CD8-positive, alpha-beta memory T cell (primary cell): ENCODE measurements around the gene PAX5. TPM values are rescaled to one million over a fixed set of nuclear protein-coding genes. Genes with fewer than 3 reads are reported as not detected.

Experiments used
- CTCF ChIA-PET: fragments of 350-600 bp; sonication (Branson Sonifier 250); formaldehyde crosslinking; loops from one replicate; lab custom pipeline; 2021; ENCODE audit warnings: antibody characterized with exemption; lab: Charles Lee
- POLR2A ChIA-PET: fragments of 350-600 bp; sonication (Branson Sonifier 250); formaldehyde crosslinking; loops from one replicate; lab custom pipeline; 2021; ENCODE audit warnings: antibody characterized with exemption; lab: Charles Lee
- DNase-seq, 5 donors: peaks; one replicate each; pipeline versions ENCODE4 v3.0.0 to v3.0.0-alpha.2; 2020 to 2022; ENCODE audit warnings: mixed read lengths in 1 of 5
- H3K27ac ChIP-seq: one replicate; pipeline ENCODE4 v1.7.0; 2013; ENCODE audit warnings: low read depth, mild to moderate bottlenecking, low read length, moderate library complexity
- H3K27me3 ChIP-seq: 2 replicates; pipeline ENCODE4 v1.7.0; 2013; ENCODE audit warnings: low read length, mild to moderate bottlenecking; ENCODE audit not compliant: insufficient read depth, poor library complexity, severe bottlenecking
- H3K36me3 ChIP-seq: 2 replicates; pipeline ENCODE4 v1.7.0; 2013; ENCODE audit warnings: mild to moderate bottlenecking, low read length, moderate library complexity; ENCODE audit not compliant: insufficient read depth
- H3K4me1 ChIP-seq: 2 replicates; pipeline ENCODE4 v1.7.0; 2013; ENCODE audit warnings: mild to moderate bottlenecking, low read length, moderate library complexity; ENCODE audit not compliant: insufficient read depth
- H3K4me3 ChIP-seq: 2 replicates; pipeline ENCODE4 v1.7.0; 2013; ENCODE audit warnings: mild to moderate bottlenecking, low read length
- H3K9me3 ChIP-seq: 2 replicates; pipeline ENCODE4 v1.7.0; 2013; ENCODE audit warnings: mild to moderate bottlenecking, low read length
- H3K27ac Mint-ChIP-seq, 8 donors: one replicate each; pipeline ENCODE4 v1.8.0; 2020 to 2021; ENCODE audit warnings: mixed read lengths in 8 of 8, mild to moderate bottlenecking in 6 of 8, inconsistent platforms in 3 of 8, moderate library complexity in 3 of 8
- H3K27me3 Mint-ChIP-seq, 2 donors: one replicate each; pipeline ENCODE4 v1.8.0; 2020 to 2021; ENCODE audit warnings: mixed read lengths in 2 of 2, mild to moderate bottlenecking in 1 of 2, moderate library complexity in 1 of 2
- H3K36me3 Mint-ChIP-seq, 3 donors: one replicate each; pipeline ENCODE4 v1.8.0; 2020 to 2021; ENCODE audit warnings: mixed read lengths in 3 of 3, inconsistent platforms in 1 of 3, mild to moderate bottlenecking in 1 of 3
- H3K4me1 Mint-ChIP-seq, 3 donors: one replicate each; pipeline ENCODE4 v1.8.0; 2020 to 2021; ENCODE audit warnings: mixed read lengths in 3 of 3, inconsistent platforms in 1 of 3, mild to moderate bottlenecking in 1 of 3
- H3K4me3 Mint-ChIP-seq, 7 donors: one replicate each; pipeline ENCODE4 v1.8.0; 2020 to 2021; ENCODE audit warnings: mixed read lengths in 7 of 7, mild to moderate bottlenecking in 6 of 7, moderate library complexity in 4 of 7, inconsistent platforms in 2 of 7
- H3K9me3 Mint-ChIP-seq, 5 donors: one replicate each; pipeline ENCODE4 v1.8.0; 2020 to 2022; ENCODE audit warnings: mixed read lengths in 5 of 5, mild to moderate bottlenecking in 3 of 5, moderate library complexity in 2 of 5, inconsistent platforms in 1 of 5
- polyA plus RNA-seq: library from polyadenylated mRNA; unstranded; fragments of 300-500 nt; fragmentation: Illumina TruSeq; gene quantifications from one replicate; pipeline ENCODE4 v1.2.3, GENCODE V29; 2021
- total RNA-seq, 2 experiments: library from RNA; stranded (reverse); gene quantifications; one replicate each; pipeline ENCODE4 v1.2.3, GENCODE V29; 2021

The PAX5 gene
- total and polyA plus RNA-seq, 3 experiments from 2014 or later = 0.18 to 0.29 TPM; not detected in 1

DNA sequence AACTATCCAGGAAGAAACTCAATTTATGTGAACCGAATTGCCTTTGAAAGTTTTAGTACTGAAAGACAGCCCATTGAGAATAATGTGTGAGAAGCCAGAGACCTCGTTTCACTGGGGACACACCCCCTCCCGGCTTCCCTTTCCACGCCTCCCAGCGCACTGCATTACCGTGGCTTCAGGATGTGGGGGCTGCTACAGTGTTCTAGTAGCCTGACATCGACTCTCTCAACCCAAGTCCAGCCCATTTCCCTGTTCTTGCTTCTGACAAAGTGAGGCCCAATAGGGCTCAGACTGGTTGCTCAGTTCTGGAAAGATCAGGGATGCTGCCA, 3.5 kb downstream of the PAX5 start:
- H3K4me1 Mint-ChIP-seq = peaks cover 37 to 68% (median 47%) of the 10 kb centered on the region in 3 donors
- no peaks in the 10 kb centered on the region for H3K36me3 ChIP-seq
- POLR2A ChIA-PET = no interaction called here
- H3K27ac ChIP-seq = no peak overlapping the region
- peaks cover 0 to 3% (median 1%) of the 10 kb centered on the region in 5 donors for H3K9me3 Mint-ChIP-seq
- no peaks in the 10 kb centered on the region for H3K9me3 ChIP-seq
- H3K27ac Mint-ChIP-seq = peak overlapping the region in 1 of 8 donors; percentile 54
- peaks cover 80 to 90% of the 10 kb centered on the region in 2 donors for H3K27me3 Mint-ChIP-seq
- peaks cover 84% of the 10 kb centered on the region for H3K27me3 ChIP-seq
- DNase-seq = no peak
- CTCF ChIA-PET = no interaction called here
- H3K4me3 Mint-ChIP-seq = peak overlapping the region in 6 of 7 donors; percentile 10 to 34 (median 27)
- H3K4me1 ChIP-seq = peaks cover 63% of the 10 kb centered on the region
- H3K4me3 ChIP-seq = no peak overlapping the region
- H3K36me3 Mint-ChIP-seq = no peaks in the 10 kb centered on the region

DNA sequence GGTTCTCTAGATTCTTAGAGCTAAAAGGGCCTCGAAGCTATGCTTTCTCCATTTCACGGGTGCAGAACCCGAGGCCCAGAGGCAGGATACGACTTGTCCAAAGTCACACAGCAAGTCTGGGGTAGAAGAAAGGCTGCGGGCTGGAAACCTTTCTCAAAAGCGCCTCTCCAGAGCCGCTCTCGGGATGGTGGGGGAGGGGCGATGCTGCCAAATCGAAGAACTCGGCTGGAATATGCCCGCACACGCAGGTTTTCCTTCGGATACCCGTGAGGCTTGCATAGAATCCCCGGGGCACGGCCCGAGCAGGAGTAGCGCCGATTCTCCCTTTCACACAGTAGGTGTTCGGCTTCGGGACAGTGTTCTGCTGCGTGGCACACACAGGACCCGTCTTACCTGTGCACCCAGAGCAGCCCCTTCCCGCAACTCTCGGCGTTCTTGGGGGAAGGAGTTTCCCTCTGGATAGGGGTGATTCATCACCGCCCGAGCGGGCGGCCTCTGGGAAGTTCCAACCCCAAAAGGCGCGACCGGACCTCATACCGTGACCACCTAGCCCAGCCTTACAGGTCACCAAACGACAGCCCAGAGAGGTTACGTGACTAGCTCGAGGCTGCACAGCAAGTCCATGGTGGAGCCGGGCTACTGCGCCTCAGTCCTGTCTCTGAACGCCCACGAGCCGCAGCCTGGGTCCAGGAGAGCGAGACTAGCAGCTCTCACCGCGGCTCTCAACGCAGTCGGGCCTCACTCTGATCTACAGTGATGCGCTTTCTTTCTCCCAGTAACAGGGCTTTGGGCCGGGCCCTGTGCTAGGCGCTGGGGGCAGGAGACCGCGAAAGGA, 4.1 kb downstream of the PAX5 start:
- H3K27ac Mint-ChIP-seq = peak overlapping the region in 1 of 8 donors; percentile 24
- peaks cover 35 to 68% (median 45%) of the 10 kb centered on the region in 3 donors for H3K4me1 Mint-ChIP-seq
- H3K9me3 Mint-ChIP-seq = peaks cover 0 to 3% (median 1%) of the 10 kb centered on the region in 5 donors
- no peak overlapping the region for H3K27ac ChIP-seq
- peaks cover 84% of the 10 kb centered on the region for H3K27me3 ChIP-seq
- ChIA-PET POLR2A (no interaction called here), CTCF (no interaction called here)
- DNase-seq = no peak
- H3K4me1 ChIP-seq = peaks cover 63% of the 10 kb centered on the region
- H3K36me3 Mint-ChIP-seq = no peaks in the 10 kb centered on the region
- H3K4me3 Mint-ChIP-seq = peak overlapping the region; percentile 10 to 59 (median 29)
- no peak overlapping the region for H3K4me3 ChIP-seq
- H3K36me3 ChIP-seq = no peaks in the 10 kb centered on the region
- H3K9me3 ChIP-seq = no peaks in the 10 kb centered on the region
- peaks cover 78 to 90% of the 10 kb centered on the region in 2 donors for H3K27me3 Mint-ChIP-seq

DNA sequence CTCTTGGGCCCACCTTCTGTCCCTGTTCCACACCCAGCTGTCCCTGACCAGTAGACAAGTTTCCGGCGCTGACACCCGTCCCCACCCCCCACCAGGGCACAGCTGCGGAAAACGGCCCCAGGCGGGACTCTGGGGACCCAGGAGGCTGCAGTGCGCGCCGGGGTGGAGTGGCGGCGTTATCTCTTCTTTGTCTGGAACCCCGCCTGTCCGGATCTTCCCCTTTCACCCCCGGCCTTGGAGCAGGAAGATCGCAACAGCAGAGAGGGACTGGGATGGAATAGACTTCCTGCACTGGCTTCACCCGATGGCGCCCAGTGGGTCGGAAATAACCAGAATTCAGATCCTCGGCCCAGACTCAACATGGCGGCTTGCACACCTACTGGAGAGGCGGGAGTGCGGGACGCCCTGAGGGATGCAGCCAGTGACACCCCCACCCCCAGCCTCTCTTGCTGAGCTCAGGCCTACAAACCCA, 4.7 kb downstream of the PAX5 start:
- H3K4me1 ChIP-seq = peaks cover 57% of the 10 kb centered on the region
- Mint-ChIP-seq H3K4me1 (peaks cover 30 to 68% (median 42%) of the 10 kb centered on the region in 3 donors), H3K36me3 (no peaks in the 10 kb centered on the region), H3K4me3 (peak overlapping the region in 4 of 7 donors; percentile 20 to 55 (median 38)), H3K27ac (no peak overlapping the region), H3K27me3 (peaks cover 80 to 92% of the 10 kb centered on the region in 2 donors), H3K9me3 (peaks cover 0 to 3% (median 1%) of the 10 kb centered on the region in 5 donors)
- no peak overlapping the region for H3K27ac ChIP-seq
- DNase-seq = no peak
- H3K27me3 ChIP-seq = peaks cover 83% of the 10 kb centered on the region
- no peak overlapping the region for H3K4me3 ChIP-seq
- no peaks in the 10 kb centered on the region for H3K9me3 ChIP-seq
- H3K36me3 ChIP-seq = no peaks in the 10 kb centered on the region
- CTCF ChIA-PET = no interaction called here
- POLR2A ChIA-PET = no interaction called here

DNA sequence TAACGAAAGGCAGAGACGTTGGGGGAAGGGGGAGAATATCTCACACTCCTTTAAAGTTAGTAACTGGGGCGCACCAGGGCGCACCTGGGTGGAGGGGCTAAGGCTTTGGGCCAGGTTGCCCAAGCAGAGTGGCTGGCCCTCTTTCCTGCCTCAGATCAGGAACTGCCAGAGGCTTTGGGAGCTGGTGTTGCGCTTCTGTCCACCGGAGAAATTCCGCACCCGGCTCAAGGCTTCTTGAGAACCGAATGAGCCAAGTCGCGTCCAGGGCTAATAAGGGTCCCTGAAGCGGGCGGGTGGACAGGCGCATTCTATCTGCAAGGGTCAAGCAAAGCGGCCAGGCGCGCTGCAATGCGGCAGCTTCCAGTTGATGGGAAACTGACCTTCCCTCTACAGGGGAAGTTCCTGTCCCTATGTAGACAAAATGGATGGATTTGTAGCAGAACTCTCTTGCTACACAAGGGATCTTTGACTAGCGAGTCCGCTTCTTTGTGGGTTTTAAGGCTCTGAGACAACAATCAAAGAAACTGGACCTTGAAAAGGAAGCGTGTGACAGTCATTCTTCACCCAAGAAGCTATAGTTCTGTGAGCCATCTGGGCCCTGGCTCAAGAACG, 5.5 kb downstream of the PAX5 start:
- Mint-ChIP-seq H3K9me3 (peaks cover 0 to 4% (median 1%) of the 10 kb centered on the region in 5 donors), H3K27me3 (peaks cover 84 to 93% of the 10 kb centered on the region in 2 donors), H3K4me1 (peaks cover 28 to 60% (median 41%) of the 10 kb centered on the region in 3 donors), H3K27ac (peak overlapping the region in 1 of 8 donors; percentile 78), H3K4me3 (peak overlapping the region in 4 of 7 donors; percentile 32 to 62 (median 50)), H3K36me3 (no peaks in the 10 kb centered on the region)
- CTCF ChIA-PET = no interaction called here
- Histone ChIP-seq H3K36me3 (no peaks in the 10 kb centered on the region), H3K4me3 (no peak overlapping the region), H3K4me1 (peaks cover 53% of the 10 kb centered on the region), H3K9me3 (no peaks in the 10 kb centered on the region), H3K27ac (no peak overlapping the region), H3K27me3 (peaks cover 87% of the 10 kb centered on the region)
- DNase-seq = no peak
- POLR2A ChIA-PET = no interaction called here

DNA sequence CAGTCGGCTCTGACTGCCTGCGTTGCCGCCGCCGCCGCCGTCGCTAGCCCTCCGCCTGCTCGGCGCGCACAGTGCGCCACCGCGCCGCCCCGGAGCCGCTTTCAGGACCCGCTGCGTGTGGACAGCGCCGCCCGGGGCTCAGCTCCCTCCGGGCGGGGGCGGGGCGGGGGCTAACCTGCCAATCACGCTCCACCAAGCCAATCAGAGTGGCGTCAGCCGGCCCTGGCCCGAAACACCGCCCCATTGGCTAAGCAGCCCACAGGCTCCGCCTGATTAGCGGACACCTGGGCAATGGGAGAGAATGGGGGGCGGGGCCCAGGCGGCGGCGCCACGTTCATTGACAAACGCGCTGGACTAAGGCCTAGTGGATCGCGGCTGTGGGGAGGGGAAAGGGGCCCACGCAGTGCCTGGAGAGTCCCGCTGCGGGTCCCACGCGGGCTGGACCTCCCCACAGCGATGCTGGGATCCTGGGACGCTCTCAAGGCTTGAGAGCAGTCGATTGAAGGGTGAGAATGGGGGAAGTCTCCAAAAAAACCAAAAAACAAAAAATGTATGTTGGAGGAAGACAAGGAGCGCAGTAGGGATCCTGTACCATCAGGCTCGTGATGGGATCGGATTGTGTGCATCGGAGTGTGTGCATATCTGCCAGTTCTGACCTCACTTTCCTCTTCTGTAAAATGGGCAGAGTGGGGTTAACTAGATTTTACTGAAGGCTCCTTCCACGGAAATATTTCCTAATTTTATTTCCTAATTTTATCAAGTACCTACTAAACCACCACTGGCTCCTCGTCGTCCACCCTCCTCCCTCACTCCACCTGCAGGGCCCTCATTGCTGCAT, 6.3 kb downstream of the PAX5 start:
- no peaks in the 10 kb centered on the region for H3K36me3 ChIP-seq
- no peaks in the 10 kb centered on the region for H3K9me3 ChIP-seq
- peak overlapping the region; percentile 17 to 79 (median 50) for H3K4me3 Mint-ChIP-seq
- peaks cover 82 to 93% of the 10 kb centered on the region in 2 donors for H3K27me3 Mint-ChIP-seq
- peaks cover 53% of the 10 kb centered on the region for H3K4me1 ChIP-seq
- peak overlapping the region in 2 of 8 donors; percentile 56 to 78 for H3K27ac Mint-ChIP-seq
- H3K4me1 Mint-ChIP-seq = peaks cover 28 to 56% (median 37%) of the 10 kb centered on the region in 3 donors
- peaks cover 0 to 3% (median 0%) of the 10 kb centered on the region in 3 donors for H3K36me3 Mint-ChIP-seq
- DNase-seq = peak; percentile 69 to 84 (median 75)
- H3K4me3 ChIP-seq = peak overlapping the region; percentile 43
- H3K27ac ChIP-seq = no peak overlapping the region
- H3K27me3 ChIP-seq = peaks cover 85% of the 10 kb centered on the region
- POLR2A ChIA-PET = interaction anchor here (0.6 kb wide), 2 partner anchors 14 to 275 kb away, joined by 3 read pairs; no protein-coding TSS in a partner anchor
- CTCF ChIA-PET = no interaction called here
- H3K9me3 Mint-ChIP-seq = peaks cover 0 to 4% (median 1%) of the 10 kb centered on the region in 5 donors

DNA sequence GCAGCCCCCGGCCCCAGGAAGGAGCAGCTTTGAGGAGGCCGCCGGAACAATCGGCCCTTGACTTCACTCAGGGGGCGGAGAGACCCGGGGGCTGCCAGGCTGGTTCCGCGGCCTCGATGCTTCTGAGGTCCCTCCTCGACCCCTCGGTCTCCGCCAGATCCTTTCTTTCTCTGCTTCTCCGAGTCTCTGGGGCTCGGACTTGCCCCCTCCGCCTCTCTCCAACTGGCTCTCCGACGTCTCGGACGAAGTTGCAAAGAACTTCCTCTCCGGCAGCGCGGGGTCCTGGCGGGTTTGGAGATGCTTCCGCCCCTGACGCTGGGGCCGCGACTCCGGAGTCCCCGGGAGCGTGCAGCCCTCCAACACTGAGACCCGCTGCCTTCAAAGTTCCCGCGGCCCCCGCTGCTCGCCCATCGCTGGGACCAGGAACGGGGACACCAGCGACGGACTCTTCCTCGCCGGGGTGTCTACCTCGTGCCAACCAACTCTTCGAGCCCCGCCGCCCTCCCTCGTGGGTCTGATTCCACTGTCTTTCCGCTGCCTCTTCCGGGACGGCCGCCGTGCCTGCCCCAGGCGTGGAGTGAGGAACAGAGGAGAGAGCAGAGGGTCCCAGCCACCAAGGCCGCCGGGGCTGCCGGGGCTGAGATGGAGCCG, 7.0 kb downstream of the PAX5 start:
- Mint-ChIP-seq H3K9me3 (peaks cover 0 to 4% (median 1%) of the 10 kb centered on the region in 5 donors), H3K27me3 (peaks cover 77 to 92% of the 10 kb centered on the region in 2 donors), H3K4me1 (peaks cover 28 to 56% (median 37%) of the 10 kb centered on the region in 3 donors), H3K36me3 (peaks cover 0 to 5% (median 0%) of the 10 kb centered on the region in 3 donors), H3K4me3 (peak overlapping the region in 6 of 7 donors; percentile 28 to 79 (median 34)), H3K27ac (no peak overlapping the region)
- ChIA-PET CTCF (no interaction called here), POLR2A (interaction anchor here (0.6 kb wide), 3 partner anchors 15 to 1947 kb away, joined by 3 read pairs; partner anchors contain the start of gene FANCG)
- H3K27ac ChIP-seq = no peak overlapping the region
- no peaks in the 10 kb centered on the region for H3K9me3 ChIP-seq
- no peaks in the 10 kb centered on the region for H3K36me3 ChIP-seq
- peaks cover 53% of the 10 kb centered on the region for H3K4me1 ChIP-seq
- DNase-seq = no peak
- H3K4me3 ChIP-seq = peak overlapping the region; percentile 28
- peaks cover 83% of the 10 kb centered on the region for H3K27me3 ChIP-seq
